ENCODE measurements around the gene ZNF664. TPM values are rescaled to one million over a fixed set of nuclear protein-coding genes. Genes with fewer than 3 reads are reported as not detected.

Gene ZNF664
- total and polyA plus RNA-seq, 4 donors, result 31.7 to 118 (median 69.5) TPM

- peaks cover 0 to 5% (median 1%) of the 10 kb centered on the region in 4 donors for H3K9me3 ChIP-seq (ENCODE audit: control insufficient read depth in 4 of 4, insufficient read depth in 3 of 4, low read length in 3 of 4)
- DNase-seq (no peak), ATAC-seq (ENCODE audit: insufficient read depth, low FRiP score) (no peak)
- WGBS, 2 donors, result 86 to 88% methylated on average over 16 of the region's 16 CpGs
- H3K4me3 ChIP-seq, result no peak overlapping the region
- no peaks in the 10 kb centered on the region for H3K27me3 ChIP-seq (ENCODE audit: control insufficient read depth in 3 of 3, insufficient read depth in 3 of 3, low read length in 2 of 3)
- TF ChIP-seq CTCF (IDR thresholded peaks at IDR 0.05; ENCODE audit: control extremely low read depth, extremely low read depth), result no peak
- no peak overlapping the region for H3K9ac ChIP-seq (ENCODE audit: insufficient read depth in 1 of 2, low read length in 2 of 2)
- peaks cover 2 to 32% (median 15%) of the 10 kb centered on the region in 4 donors for H3K36me3 ChIP-seq (ENCODE audit: control insufficient read depth in 4 of 4, insufficient read depth in 4 of 4, low read length in 4 of 4)
- no peak overlapping the region for H3K27ac ChIP-seq (ENCODE audit: low read depth in 1 of 2, low read length in 1 of 2)
- peaks cover 0 to 25% (median 7%) of the 10 kb centered on the region in 5 donors for H3K4me1 ChIP-seq (ENCODE audit: control insufficient read depth in 5 of 5, insufficient read depth in 5 of 5, low read length in 5 of 5)
Measured at GRCh38 chr12:123939716-123940626, 33.0 kb upstream of the ZNF664 start.

- 96 to 99% methylated on average over 9 of the region's 9 CpGs for WGBS, 2 donors
- DNase-seq (no peak), ATAC-seq (ENCODE audit: insufficient read depth, low FRiP score) (no peak)
- Histone ChIP-seq H3K4me1 (ENCODE audit: control insufficient read depth in 5 of 5, insufficient read depth in 5 of 5, low read length in 5 of 5) (peaks cover 0 to 25% (median 7%) of the 10 kb centered on the region in 5 donors), H3K9ac (ENCODE audit: insufficient read depth in 1 of 2, low read length in 2 of 2) (no peak overlapping the region), H3K36me3 (ENCODE audit: control insufficient read depth in 4 of 4, insufficient read depth in 4 of 4, low read length in 4 of 4) (peaks cover 2 to 32% (median 15%) of the 10 kb centered on the region in 4 donors), H3K4me3 (no peak overlapping the region), H3K27ac (ENCODE audit: low read depth in 1 of 2, low read length in 1 of 2) (no peak overlapping the region), H3K27me3 (ENCODE audit: control insufficient read depth in 3 of 3, insufficient read depth in 3 of 3, low read length in 2 of 3) (no peaks in the 10 kb centered on the region), H3K9me3 (ENCODE audit: control insufficient read depth in 4 of 4, insufficient read depth in 3 of 4, low read length in 3 of 4) (peaks cover 0 to 5% (median 1%) of the 10 kb centered on the region in 4 donors)
- no peak for TF ChIP-seq CTCF (IDR thresholded peaks at IDR 0.05; ENCODE audit: control extremely low read depth, extremely low read depth)
Measured at GRCh38 chr12:123940627-123940966, 32.4 kb upstream of the ZNF664 start.

- DNase-seq, result no peak
- peaks cover 0 to 25% (median 8%) of the 10 kb centered on the region in 5 donors for H3K4me1 ChIP-seq (ENCODE audit: control insufficient read depth in 5 of 5, insufficient read depth in 5 of 5, low read length in 5 of 5)
- ATAC-seq (ENCODE audit: insufficient read depth, low FRiP score), result no peak
- H3K9ac ChIP-seq (ENCODE audit: insufficient read depth in 1 of 2, low read length in 2 of 2), result no peak overlapping the region
- no peaks in the 10 kb centered on the region for H3K27me3 ChIP-seq (ENCODE audit: control insufficient read depth in 3 of 3, insufficient read depth in 3 of 3, low read length in 2 of 3)
- no peak overlapping the region for H3K27ac ChIP-seq (ENCODE audit: low read depth in 1 of 2, low read length in 1 of 2)
- H3K36me3 ChIP-seq (ENCODE audit: control insufficient read depth in 4 of 4, insufficient read depth in 4 of 4, low read length in 4 of 4), result peaks cover 2 to 30% (median 15%) of the 10 kb centered on the region in 4 donors
- H3K4me3 ChIP-seq, result no peak overlapping the region
- TF ChIP-seq CTCF (IDR thresholded peaks at IDR 0.05; ENCODE audit: control extremely low read depth, extremely low read depth), result no peak
- H3K9me3 ChIP-seq (ENCODE audit: control insufficient read depth in 4 of 4, insufficient read depth in 3 of 4, low read length in 3 of 4), result peaks cover 0 to 5% (median 1%) of the 10 kb centered on the region in 4 donors
- 95 to 98% methylated on average over 9 of the region's 9 CpGs for WGBS, 2 donors
Measured at GRCh38 chr12:123941000-123941399, 32.0 kb upstream of the ZNF664 start.
